ENCODE data around the gene ACVR2B.

The ACVR2B gene

GRCh38 chr3:38457111-38458003 is 3.7 kb downstream of the ACVR2B start:
- in situ Hi-C loops (cut with MboI; ENCODE audit: low sequenced_read_pairs): no loop called here

DNA sequence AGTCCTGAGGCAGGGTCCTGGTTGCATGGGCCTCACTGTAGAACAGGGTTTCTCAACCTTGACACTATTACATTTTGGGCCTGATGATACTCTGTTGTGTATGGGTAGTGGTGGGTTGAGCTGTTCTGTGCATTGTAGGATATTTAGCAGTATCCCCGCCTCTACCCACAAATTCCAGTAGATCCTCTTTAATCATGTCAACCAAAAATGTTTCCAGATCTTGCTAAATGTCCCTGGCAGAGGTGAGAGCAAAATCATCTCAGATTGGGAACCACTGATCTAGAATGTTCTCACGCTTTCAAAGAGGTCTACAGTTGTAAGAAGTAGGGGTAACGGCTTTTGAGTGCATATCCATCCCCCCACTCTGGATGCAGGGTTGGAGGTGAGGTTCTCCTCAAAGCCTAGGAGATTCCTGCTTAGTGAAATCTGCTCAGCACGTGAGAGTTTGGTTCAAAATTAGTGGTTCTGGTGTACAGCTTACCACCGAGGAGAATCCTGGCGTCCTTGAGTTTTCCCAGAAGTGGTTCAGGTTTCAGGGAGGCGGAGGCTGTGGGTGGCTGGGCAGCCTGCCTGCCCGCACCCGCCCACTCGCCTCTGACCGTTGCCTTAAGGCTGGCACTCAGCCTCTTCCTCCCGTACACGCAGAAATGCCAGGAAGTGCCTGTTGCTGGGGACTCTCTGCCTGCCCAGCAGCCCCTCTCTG is 5.3 kb downstream of the ACVR2B start:
- in situ Hi-C loops (cut with MboI; ENCODE audit: low sequenced_read_pairs): no loop called here

GRCh38 chr3:38459499-38460048 is 5.9 kb downstream of the ACVR2B start:
- in situ Hi-C loops (cut with MboI; ENCODE audit: low sequenced_read_pairs): no loop called here

DNA sequence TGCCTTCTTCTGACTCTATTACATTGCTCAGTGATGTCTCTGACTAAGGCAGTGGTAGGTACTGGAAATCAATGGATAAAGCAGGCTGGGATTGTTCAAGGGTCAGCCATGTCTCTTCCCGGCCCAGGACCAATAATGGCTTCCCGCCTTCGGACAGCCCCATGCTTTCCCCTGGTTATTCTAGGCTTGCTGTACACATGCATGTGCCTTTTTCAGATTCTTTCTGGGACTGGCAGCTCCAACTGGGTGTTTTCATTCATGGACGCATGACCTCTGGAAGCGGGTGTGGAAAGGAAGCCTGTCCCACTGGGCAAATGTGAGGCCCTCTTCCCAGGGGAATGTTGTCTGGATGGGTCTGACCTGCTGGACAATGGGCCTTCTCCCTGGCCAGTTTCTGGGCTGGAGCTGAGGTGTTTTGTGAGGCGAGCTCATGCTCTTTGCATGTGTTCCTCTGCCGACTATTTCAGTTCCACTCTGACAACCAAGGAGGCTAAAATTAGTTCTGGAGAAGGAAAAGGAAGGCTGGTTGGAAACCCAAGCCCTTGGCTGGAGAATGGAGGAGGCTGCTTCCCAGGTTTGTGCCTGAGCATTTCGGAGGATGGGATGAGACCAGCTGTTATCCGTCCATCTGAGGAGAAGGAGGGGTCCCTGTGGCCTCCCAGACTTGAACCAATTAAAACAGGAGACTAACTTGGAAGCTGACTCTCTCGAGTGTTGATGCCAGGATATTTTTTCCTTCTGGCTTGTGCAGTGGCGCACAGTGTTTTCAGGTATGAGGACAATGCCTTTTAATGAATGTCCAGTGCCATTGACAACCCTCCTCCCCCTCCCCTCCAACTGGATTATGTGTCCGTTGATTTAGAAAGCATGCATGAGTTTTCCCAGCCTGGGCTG is 6.9 kb downstream of the ACVR2B start:
- in situ Hi-C loops (cut with MboI; ENCODE audit: low sequenced_read_pairs): no loop called here

GRCh38 chr3:38465588-38466154 is 12.0 kb downstream of the ACVR2B start:
- in situ Hi-C loops (cut with MboI; ENCODE audit: low sequenced_read_pairs): no loop called here

- in situ Hi-C loops (cut with MboI; ENCODE audit: low sequenced_read_pairs): no loop called here
Measured at GRCh38 chr3:38468765-38469164, 15.1 kb downstream of the ACVR2B start.

GRCh38 chr3:38469852-38470251 is 16.2 kb downstream of the ACVR2B start:
- in situ Hi-C loops (cut with MboI; ENCODE audit: low sequenced_read_pairs): no loop called here

- in situ Hi-C loops (cut with MboI; ENCODE audit: low sequenced_read_pairs): no loop called here
Measured at GRCh38 chr3:38471260-38471857, 17.7 kb downstream of the ACVR2B start.

DNA sequence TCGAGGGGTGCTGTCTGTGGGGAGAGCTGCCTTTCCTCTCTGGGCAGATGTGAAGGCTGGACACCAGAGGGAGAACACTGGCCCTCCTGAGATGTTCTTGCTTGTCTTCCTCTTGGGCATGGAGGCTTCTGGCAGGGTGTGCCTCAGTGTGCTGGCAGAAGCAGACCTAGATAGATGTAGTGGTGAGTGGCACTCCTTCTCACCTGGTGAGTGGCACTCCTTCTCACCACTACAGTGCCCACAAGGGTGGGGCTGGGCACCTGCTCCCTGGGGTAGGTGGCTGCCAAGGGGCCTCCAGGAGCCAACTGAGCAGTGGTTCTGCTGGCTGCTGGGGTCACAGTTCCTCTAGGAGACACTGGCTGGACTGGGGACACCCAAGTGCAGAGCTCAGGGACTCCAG is 18.7 kb downstream of the ACVR2B start:
- in situ Hi-C loops (cut with MboI; ENCODE audit: low sequenced_read_pairs): no loop called here

DNA sequence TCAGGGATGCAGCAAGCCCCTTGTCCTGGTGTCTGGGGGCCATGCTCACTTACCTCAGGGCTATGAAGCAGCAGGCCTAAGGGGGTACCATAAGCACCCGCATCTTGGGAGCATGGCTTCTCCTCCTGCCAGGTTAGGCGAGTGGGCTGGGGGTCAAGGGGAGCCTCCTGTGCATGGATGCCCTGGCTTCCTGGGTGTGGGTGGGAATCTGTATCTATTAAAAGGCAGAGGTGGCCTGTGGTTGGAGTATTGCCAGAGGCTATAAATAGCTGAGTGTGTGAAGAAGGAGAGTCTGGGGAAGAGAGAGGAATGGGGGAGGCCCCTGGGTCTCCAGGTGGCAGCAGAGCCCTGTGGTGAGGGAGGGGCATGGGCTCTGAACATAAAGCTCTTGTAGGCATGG is 19.5 kb downstream of the ACVR2B start:
- in situ Hi-C loops (cut with MboI; ENCODE audit: low sequenced_read_pairs): no loop called here

DNA sequence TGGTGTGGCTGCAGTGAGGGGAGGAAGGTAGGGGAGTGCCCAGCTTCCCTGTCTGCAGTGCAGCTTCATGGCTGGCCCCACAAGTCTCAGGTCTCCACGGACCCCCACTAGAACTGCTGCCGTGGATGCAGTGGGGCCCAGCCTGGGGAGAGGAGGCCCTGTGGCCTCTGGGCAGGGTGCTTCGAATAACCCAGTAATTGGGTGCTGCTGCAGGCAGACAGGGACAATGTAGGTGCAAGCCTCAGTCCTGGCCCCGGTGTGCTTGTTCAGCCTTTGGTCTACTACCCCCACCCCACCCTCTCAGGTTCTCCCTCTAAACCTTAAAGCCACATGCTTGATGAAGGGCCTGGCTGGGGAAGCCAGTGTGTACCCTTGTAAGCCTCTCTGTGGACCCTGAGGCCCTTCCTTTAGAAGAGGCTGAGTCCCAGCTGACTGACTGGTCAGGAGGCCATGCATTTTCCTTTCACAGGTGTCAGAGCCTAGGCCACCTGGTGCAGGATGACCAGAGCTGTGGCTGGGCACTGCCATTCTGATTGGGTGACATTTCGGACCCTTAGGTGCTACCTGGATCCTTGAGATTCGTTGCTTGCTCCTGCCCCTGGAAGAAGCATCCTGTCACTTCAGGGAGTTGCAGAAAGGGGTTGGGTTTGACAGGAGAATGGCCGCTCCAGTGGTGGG is 21.4 kb downstream of the ACVR2B start:
- in situ Hi-C loops (cut with MboI; ENCODE audit: low sequenced_read_pairs): no loop called here

- in situ Hi-C loops (cut with MboI; ENCODE audit: low sequenced_read_pairs): no loop called here
Measured at GRCh38 chr3:38475716-38476115, 22.0 kb downstream of the ACVR2B start.

- in situ Hi-C loops (cut with MboI; ENCODE audit: low sequenced_read_pairs): no loop called here
Measured at GRCh38 chr3:38476157-38476756, 22.6 kb downstream of the ACVR2B start.

DNA sequence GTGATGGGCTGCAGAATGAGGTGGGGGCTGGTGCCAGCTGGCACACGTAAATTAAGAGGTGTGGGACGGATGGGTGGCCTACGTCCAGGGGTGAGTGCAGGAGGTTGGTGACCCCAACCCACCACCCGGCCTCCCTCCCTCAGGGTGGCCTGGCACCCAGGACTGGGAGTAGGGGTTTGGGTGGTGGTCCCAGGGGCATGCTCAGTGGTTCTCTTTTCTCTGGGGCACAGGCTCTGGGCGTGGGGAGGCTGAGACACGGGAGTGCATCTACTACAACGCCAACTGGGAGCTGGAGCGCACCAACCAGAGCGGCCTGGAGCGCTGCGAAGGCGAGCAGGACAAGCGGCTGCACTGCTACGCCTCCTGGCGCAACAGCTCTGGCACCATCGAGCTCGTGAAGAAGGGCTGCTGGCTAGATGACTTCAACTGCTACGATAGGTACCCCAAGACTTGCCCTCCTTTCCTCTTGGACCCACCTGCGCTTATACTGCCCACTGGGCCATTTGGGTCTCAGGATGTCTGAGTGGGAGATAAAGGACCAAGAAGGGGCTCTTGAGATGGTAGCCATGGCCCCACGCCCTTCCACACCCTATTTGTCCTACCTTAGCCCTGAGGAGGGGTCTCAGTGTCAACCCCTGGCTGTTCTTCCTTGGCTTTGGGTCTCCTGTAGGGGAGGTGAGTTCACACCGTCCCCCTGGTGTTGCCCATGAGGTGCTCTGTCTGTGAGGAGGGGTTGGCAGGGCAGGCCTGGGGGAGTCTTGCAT is 23.5 kb downstream of the ACVR2B start:
- in situ Hi-C loops (cut with MboI; ENCODE audit: low sequenced_read_pairs): no loop called here

- in situ Hi-C loops (cut with MboI; ENCODE audit: low sequenced_read_pairs): no loop called here
Measured at GRCh38 chr3:38477839-38478450, 24.3 kb downstream of the ACVR2B start.

DNA sequence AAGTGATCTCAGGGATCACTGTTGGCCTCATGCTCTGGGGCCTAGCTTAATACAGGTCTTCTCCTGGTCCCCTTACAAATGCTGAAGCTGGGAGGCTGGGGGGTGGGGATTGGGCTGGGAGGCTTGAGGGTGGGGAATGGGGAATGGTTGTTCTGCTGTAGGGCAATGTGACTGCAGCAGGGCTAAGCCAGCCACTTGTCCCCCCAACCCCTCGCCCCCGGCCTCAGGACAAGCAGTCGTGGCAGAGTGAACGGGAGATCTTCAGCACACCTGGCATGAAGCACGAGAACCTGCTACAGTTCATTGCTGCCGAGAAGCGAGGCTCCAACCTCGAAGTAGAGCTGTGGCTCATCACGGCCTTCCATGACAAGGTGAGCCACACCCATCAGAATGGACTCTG is 25.2 kb downstream of the ACVR2B start:
- in situ Hi-C loops (cut with MboI; ENCODE audit: low sequenced_read_pairs): no loop called here

DNA sequence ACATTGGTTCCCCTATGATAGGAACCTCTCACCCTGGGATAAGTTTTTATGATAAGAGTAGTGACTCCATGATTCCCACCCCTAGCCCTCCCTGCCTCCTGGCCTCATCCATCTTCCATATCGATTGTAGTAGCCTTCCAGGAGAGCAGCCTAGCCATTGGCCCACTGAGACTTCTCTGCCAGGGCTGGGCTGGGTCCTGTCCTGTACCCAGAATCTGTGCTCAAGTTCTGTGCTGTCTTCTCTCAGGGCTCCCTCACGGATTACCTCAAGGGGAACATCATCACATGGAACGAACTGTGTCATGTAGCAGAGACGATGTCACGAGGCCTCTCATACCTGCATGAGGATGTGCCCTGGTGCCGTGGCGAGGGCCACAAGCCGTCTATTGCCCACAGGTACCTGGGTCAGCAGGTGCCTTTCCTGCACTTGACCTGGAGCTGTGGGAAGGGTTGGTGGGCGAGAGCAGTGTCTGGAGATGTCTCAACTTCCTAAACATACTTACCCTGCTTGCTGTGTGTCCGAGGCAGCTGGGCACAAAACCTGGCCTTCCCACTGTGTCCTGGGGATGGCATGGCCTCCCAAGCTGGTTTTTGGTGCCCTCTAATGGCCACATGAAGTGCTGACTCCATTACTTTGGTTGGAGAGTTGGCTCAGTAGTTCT is 25.9 kb downstream of the ACVR2B start:
- in situ Hi-C loops (cut with MboI; ENCODE audit: low sequenced_read_pairs): no loop called here

- in situ Hi-C loops (cut with MboI; ENCODE audit: low sequenced_read_pairs): no loop called here
Measured at GRCh38 chr3:38480093-38480445, 26.4 kb downstream of the ACVR2B start.
